GM12878 (cell line): Measurements from ENCODE around the gene BNC2. TPM values are rescaled to one million over a fixed set of nuclear protein-coding genes. Genes with fewer than 3 reads are reported as not detected.

Experiments used
- ATAC-seq: fragments of 200-7000 bp; cut with Tn5 transposase; 3 replicates; pipeline ENCODE4 v1.9.1; 2020; ENCODE audit warnings: mild to moderate bottlenecking, moderate library complexity
- BruUV-seq: library from RNA; stranded (reverse); fragments of 400-500 nt; replicated peaks from 2 replicates; lab custom pipeline; 2021; lab: Mats Ljungman, UMichigan
- CTCF ChIA-PET: fragments of 300-600 bp; sonication (Branson Sonifier 250); formaldehyde crosslinking; extraction: SDS; loops from one replicate; lab custom pipeline; 2021; ENCODE audit warnings: inconsistent platforms; lab: Yijun Ruan, JAX
- POLR2A ChIA-PET: fragments of 350-600 bp; formaldehyde crosslinking; extraction: SDS; loops from one replicate; lab custom pipeline; 2021; ENCODE audit warnings: inconsistent platforms; lab: Charles Lee
- RAD21 ChIA-PET: fragments of 300-600 bp; sonication (Branson Sonifier 250); formaldehyde crosslinking; loops from one replicate; lab custom pipeline; 2023; ENCODE audit warnings: antibody characterized with exemption; ENCODE audit not compliant: unreplicated experiment; lab: Charles Lee
- SMC1A ChIA-PET: fragments of 300-600 bp; sonication (Branson Sonifier 250); formaldehyde crosslinking; loops from one replicate; lab custom pipeline; 2023; ENCODE audit not compliant: unreplicated experiment, uncharacterized antibody; lab: Charles Lee
- DNase-seq: peaks from one replicate; pipeline ENCODE4 v3.0.0-alpha.2; 2011; ENCODE audit warnings: low read depth, low spot score
- FAIRE-seq: peaks from 3 replicates; lab custom pipeline; 2011; peaks lifted over from hg19 to GRCh38; lab: Jason Lieb, UNC
- H2AFZ ChIP-seq: 2 replicates; pipeline ENCODE4 v1.6.0; 2011; ENCODE audit warnings: low read depth, low read length, control low read depth; ENCODE audit not compliant: control insufficient read depth
- H3K27ac ChIP-seq: 2 replicates; pipeline ENCODE4 v1.5.1; 2011; ENCODE audit warnings: control low read depth; ENCODE audit not compliant: control insufficient read depth, insufficient read depth
- H3K27me3 ChIP-seq, 2 experiments: replicated peaks in 1 of 2; 2 replicates each; pipeline versions ENCODE4 v1.6.0 to v1.6.1; 2011; ENCODE audit warnings: low read length in 1 of 2; ENCODE audit not compliant: control insufficient read depth in 2 of 2, insufficient read depth in 2 of 2
- H3K36me3 ChIP-seq, 2 experiments: 2 replicates each; pipeline ENCODE4 v1.5.1; 2011; ENCODE audit warnings: low read length in 1 of 2; ENCODE audit not compliant: control insufficient read depth in 2 of 2, insufficient read depth in 2 of 2
- H3K4me1 ChIP-seq: 2 replicates; pipeline ENCODE4 v1.6.1; 2011; ENCODE audit warnings: mild to moderate bottlenecking, low read length, moderate library complexity, mixed read lengths; ENCODE audit not compliant: control insufficient read depth, insufficient read depth
- H3K4me2 ChIP-seq: 2 replicates; pipeline ENCODE4 v1.6.0; 2011; ENCODE audit warnings: control low read depth; ENCODE audit not compliant: control insufficient read depth, insufficient read depth
- H3K4me3 ChIP-seq: fragments of 200-600 bp; sonication (generic); 2 replicates; pipeline ENCODE4 v1.5.1; 2016
- H3K79me2 ChIP-seq: 2 replicates; pipeline ENCODE4 v1.6.0; 2011; ENCODE audit warnings: low read length; ENCODE audit not compliant: control insufficient read depth, insufficient read depth
- H3K9ac ChIP-seq: 2 replicates; pipeline ENCODE4 v1.8.0; 2011; ENCODE audit warnings: low read length, control low read depth, mixed read lengths; ENCODE audit not compliant: control insufficient read depth, insufficient read depth
- H3K9me3 ChIP-seq: replicated peaks from 3 replicates; pipeline ENCODE4 v1.5.1; 2011; ENCODE audit warnings: mild to moderate bottlenecking, low read length; ENCODE audit not compliant: control insufficient read depth, insufficient read depth
- H4K20me1 ChIP-seq: 2 replicates; pipeline ENCODE4 v1.6.0; 2011; ENCODE audit not compliant: control insufficient read depth, insufficient read depth
- ATF7 ChIP-seq: fragments of 450-650 bp; IDR thresholded peaks from 2 replicates; pipeline ENCODE4 v1.6.1; 2016; ENCODE audit warnings: low read depth, mild to moderate bottlenecking
- CHD1 ChIP-seq: IDR thresholded peaks from 2 replicates; pipeline ENCODE4 v1.6.1; 2012; ENCODE audit warnings: low read depth, low read length, improper control_type of control experiment
- E2F4 ChIP-seq: IDR thresholded peaks from 2 replicates; pipeline ENCODE4 v1.6.1; 2012; ENCODE audit warnings: low read depth, low read length, improper control_type of control experiment
- GABPA ChIP-seq: IDR thresholded peaks from 2 replicates; pipeline ENCODE4 v1.6.1; 2014; ENCODE audit warnings: antibody characterized with exemption, low read depth, mild to moderate bottlenecking, inconsistent platforms
- HDGF ChIP-seq: fragments of 450-650 bp; IDR thresholded peaks from 2 replicates; pipeline ENCODE4 v1.6.1; 2016; ENCODE audit warnings: antibody characterized with exemption
- IRF3 ChIP-seq: fragments of 450-650 bp; IDR thresholded peaks from 2 replicates; pipeline ENCODE4 v1.6.1; 2014; ENCODE audit warnings: mild to moderate bottlenecking
- JUNB ChIP-seq: IDR thresholded peaks from 2 replicates; pipeline ENCODE4 v1.6.1; 2016; ENCODE audit warnings: antibody characterized with exemption, mild to moderate bottlenecking
- MXI1 ChIP-seq: fragments of 150-350 bp; IDR thresholded peaks from 2 replicates; pipeline ENCODE4 v1.6.1; 2011; ENCODE audit warnings: low read depth, mild to moderate bottlenecking, inconsistent platforms, low read length, improper control_type of control experiment
- NR2C1 ChIP-seq: fragments of 450-650 bp; IDR thresholded peaks from 2 replicates; pipeline ENCODE4 v1.6.1; 2017; ENCODE audit warnings: antibody characterized with exemption, mild to moderate bottlenecking, moderate library complexity
- NRF1 ChIP-seq: conservative IDR thresholded peaks from 2 replicates; pipeline ENCODE4 v1.6.1; 2011; ENCODE audit warnings: mild to moderate bottlenecking, low read depth, low read length, improper control_type of control experiment
- PAX8 ChIP-seq: fragments of 450-650 bp; IDR thresholded peaks from 2 replicates; pipeline ENCODE4 v1.6.1; 2017; ENCODE audit warnings: mild to moderate bottlenecking, moderate library complexity
- RAD21 ChIP-seq: IDR thresholded peaks from 2 replicates; pipeline ENCODE4 v1.6.1; 2011; ENCODE audit warnings: mild to moderate bottlenecking, low read depth, low read length, moderate library complexity; ENCODE audit not compliant: insufficient read depth
- RFX5 ChIP-seq: IDR thresholded peaks from 2 replicates; pipeline ENCODE4 v1.6.1; 2011; ENCODE audit warnings: low read depth, low read length, improper control_type of control experiment
- SP1 ChIP-seq: IDR thresholded peaks from one replicate; pipeline ENCODE4 v1.6.1; 2011; ENCODE audit warnings: low read depth, low read length
- STAT3 ChIP-seq: IDR thresholded peaks from 2 replicates; pipeline ENCODE4 v1.6.1; 2011; ENCODE audit warnings: low read depth, low read length, improper control_type of control experiment
- SUZ12 ChIP-seq: fragments of 200-600 bp; sonication (generic); IDR thresholded peaks from one replicate; pipeline ENCODE4 v1.6.1; 2018; ENCODE audit warnings: antibody characterized with exemption, mild to moderate bottlenecking; ENCODE audit not compliant: unreplicated experiment
- TCF3 ChIP-seq: IDR thresholded peaks from 2 replicates; pipeline ENCODE4 v1.6.1; 2012; ENCODE audit warnings: low read depth, mild to moderate bottlenecking, low read length, borderline replicate concordance; ENCODE audit not compliant: insufficient read depth
- TCF7 ChIP-seq: IDR thresholded peaks from 2 replicates; pipeline ENCODE4 v1.6.1; 2014; ENCODE audit warnings: antibody characterized with exemption, borderline replicate concordance
- ZBTB4 ChIP-seq: fragments of 450-650 bp; formaldehyde crosslinking; IDR thresholded peaks from 2 replicates; pipeline ENCODE4 v1.4.0; 2022; ENCODE audit warnings: mild to moderate bottlenecking, moderate library complexity
- ZSCAN29 ChIP-seq: fragments of 450-650 bp; IDR thresholded peaks from 2 replicates; pipeline ENCODE4 v1.6.1; 2017; ENCODE audit warnings: mild to moderate bottlenecking, moderate library complexity
- WGBS: methylation state at CpG from one replicate; pipeline ENCODE4 v1.1.6; 2016; ENCODE audit warnings: low lambda C conversion rate; ENCODE audit not compliant: insufficient replicate concordance, insufficient coverage; ENCODE audit errors: missing lambda C conversion rate; 5-methylcytosine and 5-hydroxymethylcytosine counted together
- in situ Hi-C: fragments of 300-500 bp; cut with MboI; formaldehyde crosslinking; loops from 9 replicates; pipeline ENCODE4 v1.14.3; 2018; ENCODE audit warnings: mixed read lengths
- intact Hi-C: fragments of 100-400 bp; cut with micrococcal nuclease; formaldehyde crosslinking; loops from one replicate; pipeline ENCODE4 v1.14.2; 2022; ENCODE audit not compliant: unreplicated experiment
- polyA plus RNA-seq, 11 experiments: library from polyadenylated mRNA; depleted of rRNA in 4 of 11; unstranded in 6 of 11; stranded (reverse) in 5 of 11; fragments of >200 nt; fragmentation: Nextera tagmentation in 4 of 11; fragmentation: Illumina TruSeq in 1 of 11; extraction: Ambion mirVana in 4 of 11; extraction: Trizol in 1 of 11; gene quantifications; 1 replicate in 1 of 11; 2 replicates in 10 of 11; pipeline versions ENCODE4 v1.2.1 to v1.2.3, GENCODE V29; 2011 to 2016; ENCODE audit warnings: inconsistent platforms in 2 of 11, missing spikeins in 2 of 11, low read depth in 1 of 11
- total RNA-seq, 4 experiments: library from RNA; depleted of rRNA in 3 of 4; stranded (reverse); fragments of >200 nt in 3 of 4; fragmentation: Illumina TruSeq in 1 of 4; extraction: Trizol in 1 of 4; gene quantifications; 2 replicates each; pipeline versions ENCODE4 v1.2.1 to v1.2.3, GENCODE V29; 2013 to 2021

BNC2 gene
- total and polyA plus RNA-seq, 10 of the 15 experiments (the other 5 are each of a cell fraction or from before 2014, with no cell fraction given), result 0.05 to 14.5 (median 0.26) TPM

GRCh38 chr9:16898464-16898863 is 28.0 kb upstream of the BNC2 start:
- no TSS peak for BruUV-seq
- DNase-seq, result no peak
- no peak overlapping the region for H3K9ac ChIP-seq
- CTCF ChIA-PET, result no interaction called here
- no peak overlapping the region for H3K4me2 ChIP-seq
- RAD21 ChIA-PET, result no interaction called here
- no peaks in the 10 kb centered on the region for H4K20me1 ChIP-seq
- H3K27ac ChIP-seq, result no peak overlapping the region
- no peak for TF ChIP-seq RAD21
- TF ChIP-seq JUNB, result no peak
- no peak for TF ChIP-seq SUZ12
- no peak for TF ChIP-seq CHD1
- TF ChIP-seq MXI1, result no peak
- no peak for TF ChIP-seq ZBTB4 (CRISPR knock-in tag)
- no peak for TF ChIP-seq NR2C1
- TF ChIP-seq TCF3, result no peak
- TF ChIP-seq E2F4, result no peak
- TF ChIP-seq IRF3, result no peak
- TF ChIP-seq RFX5, result no peak
- TF ChIP-seq GABPA, result no peak
- TF ChIP-seq TCF7, result no peak
- no peak for TF ChIP-seq HDGF
- TF ChIP-seq SP1, result no peak
- no peak for TF ChIP-seq NRF1
- TF ChIP-seq ATF7, result no peak
- no peak for TF ChIP-seq ZSCAN29
- no peak for TF ChIP-seq PAX8
- no peak for TF ChIP-seq STAT3
- TF ChIP-seq, all 136 proteins: peak for 0
- SMC1A ChIA-PET, result no interaction called here
- POLR2A ChIA-PET, result no interaction called here
- in situ Hi-C loops (no loop called here), intact Hi-C loops (no loop called here)
- WGBS, result 47% methylated on average over 2 of the region's 2 CpGs
- no peak for FAIRE-seq
- H3K9me3 ChIP-seq, result no peaks in the 10 kb centered on the region
- no peak overlapping the region for H3K4me3 ChIP-seq
- H3K27me3 ChIP-seq, result no peaks in the 10 kb centered on the region
- H2AFZ ChIP-seq, result no peak overlapping the region
- H3K4me1 ChIP-seq, result no peaks in the 10 kb centered on the region
- H3K36me3 ChIP-seq, result no peaks in the 10 kb centered on the region
- no peaks in the 10 kb centered on the region for H3K79me2 ChIP-seq
- ATAC-seq, result no peak
